Stimulated activated CD8-positive, alpha-beta memory T cell treated with anti-CD3 and anti-CD28 coated beads, Interleukin-15, amount 100 ng/mL, for 4 hours (primary cell): ENCODE results near the gene SERPINA3.
"Not testable (repeated sequence)": the region's sequence is repeated elsewhere in the genome, so short reads cannot be mapped to it uniquely, and the experiment has no call there.

Experiments
- DNase-seq, 2 donors: peaks; one replicate each; pipeline ENCODE4 v3.0.0-alpha.2; 2020; ENCODE audit warnings: low read depth in 2 of 2

Gene SERPINA3

DNA sequence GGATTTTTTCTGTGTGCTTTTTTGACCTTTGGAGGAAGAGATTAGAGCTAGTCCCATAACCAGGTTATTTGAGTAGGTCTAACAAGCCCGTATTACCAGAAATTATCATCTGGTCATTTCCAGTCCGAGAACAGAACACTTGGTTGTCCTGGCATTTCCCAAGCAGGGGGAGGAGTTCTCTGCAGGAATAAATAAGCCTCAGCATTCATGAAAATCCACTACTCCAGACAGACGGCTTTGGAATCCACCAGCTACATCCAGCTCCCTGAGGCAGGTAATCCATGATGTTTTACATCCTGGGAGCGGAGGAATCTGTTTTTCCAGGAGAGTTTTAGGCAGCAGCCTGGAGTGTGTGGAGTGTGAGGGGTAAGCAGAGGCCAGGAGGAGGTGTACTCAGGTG is at the start of gene SERPINA3:
Gene SERPINA3, plus strand, starts transcription at position 218 of the 400 bp plus-strand sequence. CDS start 2,051 bp downstream, outside the sequence.
- DNase-seq: no peak

GRCh38 chr14:94562941-94563883 is 49.0 kb upstream of the SERPINA3 start:
- DNase-seq: no peak

- DNase-seq: no peak
Observed at GRCh38 chr14:94564381-94564780, 47.8 kb upstream of the SERPINA3 start.

GRCh38 chr14:94568186-94568585 is 44.0 kb upstream of the SERPINA3 start:
- no peak for DNase-seq

GRCh38 chr14:94569381-94570001 is 42.7 kb upstream of the SERPINA3 start:
- DNase-seq: no peak

DNA sequence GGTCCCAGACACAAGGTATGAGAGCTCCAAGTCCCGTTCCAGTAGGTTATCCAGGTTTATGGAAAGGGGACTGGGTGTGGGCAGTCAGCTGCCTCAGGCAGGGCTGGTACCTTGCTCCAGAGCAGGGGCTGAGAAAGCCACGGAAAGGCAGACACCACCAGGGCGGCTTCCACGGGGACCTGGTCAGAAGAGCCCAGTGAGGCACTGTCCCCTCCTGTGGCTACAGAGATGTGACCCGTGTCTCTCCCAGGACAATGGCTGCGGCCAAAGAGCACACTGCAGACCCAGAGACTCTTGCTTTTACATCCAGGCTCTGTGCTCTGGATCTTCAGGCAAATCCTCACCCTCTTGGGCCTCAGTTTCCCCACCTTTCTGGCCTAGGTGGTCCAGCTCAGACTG is 42.2 kb upstream of the SERPINA3 start:
- no peak for DNase-seq

DNA sequence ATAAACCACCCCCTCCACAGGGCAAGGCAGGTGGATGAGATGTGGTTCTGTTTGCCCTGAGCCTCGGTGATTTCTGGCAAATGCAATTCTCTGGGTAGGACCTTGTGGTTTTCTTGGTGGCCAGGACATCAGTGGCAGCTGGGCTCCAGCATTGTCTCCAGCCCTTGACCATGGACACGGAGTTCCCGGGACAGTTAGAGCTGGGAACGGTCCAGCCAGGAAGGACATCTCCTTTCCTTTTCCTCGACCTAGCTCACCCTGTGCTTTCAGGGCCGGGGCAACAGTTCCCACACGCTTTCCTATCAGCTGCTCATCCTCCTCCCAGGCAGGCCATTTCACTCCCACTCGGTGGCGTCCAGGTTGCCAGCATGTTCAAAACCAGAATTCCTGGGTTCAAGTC is 41.8 kb upstream of the SERPINA3 start:
- DNase-seq: no peak

- DNase-seq: no peak
Observed at GRCh38 chr14:94571395-94571794, 40.8 kb upstream of the SERPINA3 start.

- no peak for DNase-seq
Observed at GRCh38 chr14:94571950-94572349, 40.2 kb upstream of the SERPINA3 start.

- DNase-seq: no peak
Observed at GRCh38 chr14:94572637-94573303, 39.4 kb upstream of the SERPINA3 start.

DNA sequence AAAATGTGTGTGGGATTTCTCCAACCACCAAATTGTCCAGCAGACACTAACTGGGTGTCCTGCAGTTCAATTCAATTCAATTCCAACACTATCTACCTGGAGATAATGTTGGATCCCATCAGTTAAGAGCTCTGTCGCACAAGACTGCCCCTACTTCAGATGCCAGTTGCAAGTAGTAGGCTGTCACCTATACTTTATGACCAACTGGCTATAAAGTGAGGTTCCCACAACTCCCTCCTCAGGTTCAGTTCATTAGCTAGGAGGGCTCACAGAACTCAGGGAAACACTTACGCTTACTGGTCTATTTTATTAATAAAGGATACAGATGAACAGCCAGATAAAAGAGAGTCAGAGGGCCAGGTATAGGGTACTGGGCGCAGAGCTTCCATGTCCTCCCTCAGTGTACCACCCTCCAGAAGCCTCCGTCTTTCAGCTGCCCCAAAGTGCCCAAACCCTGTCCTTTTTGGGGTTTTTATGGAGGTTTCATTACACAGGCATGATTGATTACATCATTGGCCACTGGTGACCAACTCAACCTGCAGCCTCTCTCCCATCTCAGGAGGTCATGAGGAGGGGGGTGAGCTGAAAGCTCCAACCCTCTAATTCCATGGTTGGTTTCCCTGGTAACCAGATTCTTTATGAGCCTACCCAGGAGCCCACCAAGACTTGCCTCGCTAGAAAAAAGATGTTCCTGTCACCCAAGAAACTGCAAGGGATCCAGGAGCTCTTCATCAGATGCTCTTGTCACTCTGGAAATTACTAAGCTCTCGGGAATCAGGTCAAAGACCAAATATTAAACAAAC is 38.5 kb upstream of the SERPINA3 start:
- DNase-seq: no peak

DNA sequence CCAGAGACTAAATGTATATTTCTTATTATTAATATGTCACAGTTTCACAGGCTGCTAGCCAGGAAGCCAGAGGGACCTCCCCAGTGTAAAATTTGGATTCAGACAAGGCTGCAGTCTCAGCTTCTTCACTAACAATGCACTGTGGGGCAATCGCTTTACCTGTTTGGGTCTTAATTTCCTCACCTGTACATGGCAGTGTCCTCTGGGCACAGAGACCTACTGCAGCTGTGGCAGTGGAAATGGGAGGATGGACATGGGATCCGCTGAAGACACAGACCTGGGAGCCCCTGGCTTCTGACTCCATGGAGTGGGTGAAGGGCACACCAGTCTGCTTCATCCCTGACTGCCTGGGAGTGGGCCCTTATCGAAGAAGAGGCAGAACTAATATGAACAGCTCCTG is 37.9 kb upstream of the SERPINA3 start:
- no peak for DNase-seq

- DNase-seq: no peak
Observed at GRCh38 chr14:94575730-94576585, 36.2 kb upstream of the SERPINA3 start.

GRCh38 chr14:94577472-94577871 is 34.7 kb upstream of the SERPINA3 start:
- not testable (repeated sequence) for DNase-seq

DNA sequence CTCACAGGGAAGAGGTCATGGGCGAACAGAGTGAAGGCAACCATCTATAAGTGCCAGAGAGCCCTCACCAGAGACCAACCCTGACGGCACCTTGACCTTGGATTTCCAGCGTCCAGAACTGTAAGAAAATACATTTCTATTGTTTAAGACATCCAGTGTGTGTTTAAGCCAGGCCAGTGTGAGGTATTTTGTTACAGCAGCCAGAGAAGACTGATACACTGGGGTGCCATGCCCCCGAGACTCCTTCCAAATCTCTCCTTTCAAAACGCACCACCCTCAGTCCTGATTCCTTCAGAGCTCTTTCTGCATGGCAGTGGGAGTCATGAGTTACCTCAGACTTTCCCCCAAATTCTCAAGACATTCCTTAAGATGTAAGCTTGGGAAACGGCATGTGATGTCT is 33.5 kb upstream of the SERPINA3 start:
- DNase-seq: no peak

GRCh38 chr14:94581127-94581999 is 30.8 kb upstream of the SERPINA3 start, which contains the start of gene SERPINA5:
SERPINA5 (plus strand) TSS chr14:94581426; CDS start chr14:94587363, 5,937 bp downstream.
- no peak for DNase-seq

- no peak for DNase-seq
Observed at GRCh38 chr14:94582199-94582750, 29.9 kb upstream of the SERPINA3 start.

DNA sequence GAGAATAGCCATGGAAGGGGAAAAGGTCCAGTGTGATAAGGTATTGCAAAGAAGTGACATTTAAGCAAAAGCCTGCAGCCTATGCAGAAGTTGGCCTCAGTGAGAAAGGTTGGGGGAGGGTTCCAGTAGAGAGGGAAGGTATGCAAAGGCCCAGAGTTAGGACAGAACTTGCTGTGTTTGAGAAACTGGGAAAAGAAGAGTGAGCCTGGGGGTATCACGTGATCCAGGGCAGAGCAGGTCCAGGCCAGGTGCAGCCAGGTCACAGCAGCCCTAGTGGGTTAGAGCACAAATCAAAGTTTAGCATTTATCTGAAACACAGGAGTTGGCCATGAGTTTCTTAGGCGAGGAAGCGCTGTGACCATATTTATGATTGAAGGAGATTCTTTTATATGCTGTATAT is 29.3 kb upstream of the SERPINA3 start:
- no peak for DNase-seq

DNA sequence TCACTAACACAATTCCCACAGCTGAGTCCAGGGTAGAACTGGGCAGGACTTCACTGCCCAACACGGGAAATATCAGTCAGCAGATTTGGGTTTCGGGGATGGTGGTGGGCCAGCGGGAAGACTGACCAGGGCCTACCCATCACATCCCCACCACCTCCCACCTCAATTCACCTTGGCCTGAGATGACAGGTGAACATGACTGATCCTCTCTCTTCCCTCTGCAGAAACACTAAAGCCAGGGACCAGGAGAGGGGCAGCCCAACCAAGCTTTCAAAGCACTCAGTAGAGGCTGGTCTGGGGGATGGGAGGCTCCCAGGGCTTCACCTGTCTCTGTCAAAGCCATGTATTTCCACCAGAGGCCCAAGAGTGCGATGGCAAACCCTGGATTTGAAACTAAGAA is 28.6 kb upstream of the SERPINA3 start:
- DNase-seq: no peak
